ENCODE data around the gene FANCC. TPM values are rescaled to one million over a fixed set of nuclear protein-coding genes. Genes with fewer than 3 reads are reported as not detected.

FANCC gene
- total RNA-seq, 1 experiment from 2014 or later, result 19.4 TPM

DNA sequence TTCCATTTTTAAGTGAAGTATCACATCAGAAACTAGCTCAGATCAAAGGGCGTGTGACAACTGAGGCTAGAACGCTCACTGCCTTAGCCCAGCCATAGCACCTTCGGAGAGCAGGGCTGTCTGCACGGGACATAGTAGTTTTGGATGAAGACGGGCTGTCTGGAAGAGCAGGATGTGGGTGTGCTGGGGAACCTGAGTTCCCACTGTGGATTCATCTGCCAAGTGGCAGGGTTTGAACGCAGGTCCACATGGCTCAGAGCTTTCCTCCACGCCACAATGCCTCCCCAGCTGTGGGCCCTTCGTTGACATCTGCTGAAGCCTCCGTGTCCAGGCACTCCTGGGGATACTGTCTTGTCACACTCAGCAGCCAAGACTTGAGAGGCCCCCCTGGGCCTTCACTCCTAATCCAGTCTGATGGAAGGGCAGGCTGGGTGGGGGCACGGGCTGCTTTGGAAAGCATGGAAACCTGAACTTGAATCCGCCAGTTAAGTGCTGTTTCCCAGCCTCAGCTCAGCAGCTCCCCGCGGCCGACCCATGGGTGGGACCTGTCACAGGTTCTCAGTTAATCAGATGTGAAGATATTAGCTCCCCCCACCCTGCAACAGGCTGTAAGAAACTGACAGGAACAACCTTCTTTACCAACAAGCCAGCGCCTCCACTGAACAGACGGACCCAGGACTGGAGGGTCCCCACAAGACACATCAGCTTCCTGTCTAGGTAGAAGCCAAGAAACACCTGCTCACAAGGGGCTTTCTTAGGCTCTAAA is 228.1 kb downstream of the FANCC start:
- CTCF ChIA-PET, result interaction anchor here (1.0 kb wide), 1 partner anchor 421 kb away, joined by 5 read pairs; no protein-coding TSS in a partner anchor

More for the DNA sequence above, 228.1 kb downstream of the FANCC start:
- H3K4me2 ChIP-seq (ENCODE audit: low read length), result no peak overlapping the region
- H3K36me3 ChIP-seq (ENCODE audit: control insufficient read depth in 1 of 2, insufficient read depth in 2 of 2, low read length in 2 of 2), result peaks cover 0 to 4% of the 10 kb centered on the region in 2 experiments; a peak in 2 of 4 replicates
- no peak overlapping the region for H2AFZ ChIP-seq (ENCODE audit: low read depth, low read length, poor library complexity, severe bottlenecking)
- ChIA-PET POLR2A (no interaction called here), RAD21 (ENCODE audit: low non-redundant PET in 1 of 2, low total read pairs in 2 of 2, uncharacterized antibody in 2 of 2, unreplicated experiment in 2 of 2) (no interaction called here)
- H3K9ac ChIP-seq (ENCODE audit: low read length), result no peak overlapping the region
- no peaks in the 10 kb centered on the region for H3K9me2 ChIP-seq (ENCODE audit: insufficient read depth)
- no peaks in the 10 kb centered on the region for H3K79me2 ChIP-seq (ENCODE audit: insufficient read depth, low read length)
- TF ChIP-seq, protein P1, sequence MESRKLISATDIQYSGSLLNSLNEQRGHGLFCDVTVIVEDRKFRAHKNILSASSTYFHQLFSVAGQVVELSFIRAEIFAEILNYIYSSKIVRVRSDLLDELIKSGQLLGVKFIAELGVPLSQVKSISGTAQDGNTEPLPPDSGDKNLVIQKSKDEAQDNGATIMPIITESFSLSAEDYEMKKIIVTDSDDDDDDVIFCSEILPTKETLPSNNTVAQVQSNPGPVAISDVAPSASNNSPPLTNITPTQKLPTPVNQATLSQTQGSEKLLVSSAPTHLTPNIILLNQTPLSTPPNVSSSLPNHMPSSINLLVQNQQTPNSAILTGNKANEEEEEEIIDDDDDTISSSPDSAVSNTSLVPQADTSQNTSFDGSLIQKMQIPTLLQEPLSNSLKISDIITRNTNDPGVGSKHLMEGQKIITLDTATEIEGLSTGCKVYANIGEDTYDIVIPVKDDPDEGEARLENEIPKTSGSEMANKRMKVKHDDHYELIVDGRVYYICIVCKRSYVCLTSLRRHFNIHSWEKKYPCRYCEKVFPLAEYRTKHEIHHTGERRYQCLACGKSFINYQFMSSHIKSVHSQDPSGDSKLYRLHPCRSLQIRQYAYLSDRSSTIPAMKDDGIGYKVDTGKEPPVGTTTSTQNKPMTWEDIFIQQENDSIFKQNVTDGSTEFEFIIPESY (IDR thresholded peaks at IDR 0.05; ENCODE audit: extremely low read depth, insufficient replicate concordance, low read length), result no peak
- TF ChIP-seq EGR1 (IDR thresholded peaks at IDR 0.05; ENCODE audit: low read depth) (no peak), CBX3 (IDR thresholded peaks at IDR 0.05; ENCODE audit: low read depth) (no peak), ATF3 (IDR thresholded peaks at IDR 0.05) (no peak), SRF (IDR thresholded peaks at IDR 0.05; ENCODE audit: low read depth) (no peak), FOSL1 (IDR thresholded peaks at IDR 0.05; ENCODE audit: low read depth) (no peak), POLR2AphosphoS5 (IDR thresholded peaks at IDR 0.05; ENCODE audit: low read depth, low read length) (no peak), SP1 (IDR thresholded peaks at IDR 0.05; ENCODE audit: low read depth) (no peak), SIN3A (IDR thresholded peaks at IDR 0.05; ENCODE audit: low read depth) (no peak), EZH2phosphoT487 (IDR thresholded peaks at IDR 0.05; ENCODE audit: borderline replicate concordance) (no peak), ELF1 (IDR thresholded peaks at IDR 0.05; ENCODE audit: borderline replicate concordance, low read depth) (no peak), POLR2A (IDR thresholded peaks at IDR 0.05; ENCODE audit: borderline replicate concordance, extremely low read depth, insufficient read depth, insufficient read length) (no peak)
- TF ChIP-seq, protein P2, sequence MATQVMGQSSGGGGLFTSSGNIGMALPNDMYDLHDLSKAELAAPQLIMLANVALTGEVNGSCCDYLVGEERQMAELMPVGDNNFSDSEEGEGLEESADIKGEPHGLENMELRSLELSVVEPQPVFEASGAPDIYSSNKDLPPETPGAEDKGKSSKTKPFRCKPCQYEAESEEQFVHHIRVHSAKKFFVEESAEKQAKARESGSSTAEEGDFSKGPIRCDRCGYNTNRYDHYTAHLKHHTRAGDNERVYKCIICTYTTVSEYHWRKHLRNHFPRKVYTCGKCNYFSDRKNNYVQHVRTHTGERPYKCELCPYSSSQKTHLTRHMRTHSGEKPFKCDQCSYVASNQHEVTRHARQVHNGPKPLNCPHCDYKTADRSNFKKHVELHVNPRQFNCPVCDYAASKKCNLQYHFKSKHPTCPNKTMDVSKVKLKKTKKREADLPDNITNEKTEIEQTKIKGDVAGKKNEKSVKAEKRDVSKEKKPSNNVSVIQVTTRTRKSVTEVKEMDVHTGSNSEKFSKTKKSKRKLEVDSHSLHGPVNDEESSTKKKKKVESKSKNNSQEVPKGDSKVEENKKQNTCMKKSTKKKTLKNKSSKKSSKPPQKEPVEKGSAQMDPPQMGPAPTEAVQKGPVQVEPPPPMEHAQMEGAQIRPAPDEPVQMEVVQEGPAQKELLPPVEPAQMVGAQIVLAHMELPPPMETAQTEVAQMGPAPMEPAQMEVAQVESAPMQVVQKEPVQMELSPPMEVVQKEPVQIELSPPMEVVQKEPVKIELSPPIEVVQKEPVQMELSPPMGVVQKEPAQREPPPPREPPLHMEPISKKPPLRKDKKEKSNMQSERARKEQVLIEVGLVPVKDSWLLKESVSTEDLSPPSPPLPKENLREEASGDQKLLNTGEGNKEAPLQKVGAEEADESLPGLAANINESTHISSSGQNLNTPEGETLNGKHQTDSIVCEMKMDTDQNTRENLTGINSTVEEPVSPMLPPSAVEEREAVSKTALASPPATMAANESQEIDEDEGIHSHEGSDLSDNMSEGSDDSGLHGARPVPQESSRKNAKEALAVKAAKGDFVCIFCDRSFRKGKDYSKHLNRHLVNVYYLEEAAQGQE (IDR thresholded peaks at IDR 0.05; ENCODE audit: low read depth), result no peak
- intact Hi-C loops (cut with micrococcal nuclease), result no loop called here
- no peak overlapping the region for H3K4me3 ChIP-seq (replicated peaks in 1 of 2; ENCODE audit: low read depth in 1 of 2, low read length in 2 of 2)
- no TSS peak for BruUV-seq (replicated peaks)
- ATAC-seq, result no peak
- peaks cover 13 to 34% of the 10 kb centered on the region in 2 experiments for H3K4me1 ChIP-seq (ENCODE audit: control insufficient read depth in 1 of 2, insufficient read depth in 2 of 2, low read length in 2 of 2)
- H3K9me3 ChIP-seq (ENCODE audit: control insufficient read depth in 1 of 2, insufficient read depth in 1 of 2, low read depth in 1 of 2, low read length in 2 of 2), result no peaks in the 10 kb centered on the region
- H3K27me3 ChIP-seq (ENCODE audit: insufficient read depth, low read length), result no peaks in the 10 kb centered on the region
- no peak for DNase-seq (ENCODE audit: low read depth, low spot score)
- no peaks in the 10 kb centered on the region for H4K20me1 ChIP-seq (ENCODE audit: insufficient read depth)
- H3K27ac ChIP-seq (ENCODE audit: low read depth, low read length), result no peak overlapping the region
